ENCODE measurements around the gene MAST3. TPM values are rescaled to one million over a fixed set of nuclear protein-coding genes. Genes with fewer than 3 reads are reported as not detected.
"Not testable (repeated sequence)": the region's sequence is repeated elsewhere in the genome, so short reads cannot be mapped to it uniquely, and the experiment has no call there.

MAST3 gene
- total RNA-seq, 1 donor from 2014 or later: 16.6 TPM

DNA sequence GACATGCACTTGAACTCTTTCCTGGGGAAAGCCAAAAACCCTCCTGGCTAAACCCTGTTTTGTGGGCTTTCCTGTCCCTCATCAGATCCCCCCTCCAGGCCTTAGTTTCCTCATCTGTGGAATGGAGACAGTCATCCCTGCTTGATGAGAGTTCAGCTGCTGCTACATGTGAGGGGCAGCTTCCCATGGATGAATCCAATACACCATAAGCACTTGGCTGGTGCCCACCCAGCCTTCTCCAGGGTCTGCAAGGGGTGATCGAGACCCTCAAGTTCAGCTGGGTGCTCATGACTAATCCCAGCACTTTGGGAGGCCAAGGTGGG lies 32.4 kb upstream of the MAST3 start:
- H3K27ac Mint-ChIP-seq: no peak overlapping the region
- no peaks in the 10 kb centered on the region for H3K9me3 Mint-ChIP-seq
- no peak overlapping the region for H3K4me3 Mint-ChIP-seq (ENCODE audit: low read depth)
- no peaks in the 10 kb centered on the region for H3K27me3 Mint-ChIP-seq (ENCODE audit: low read depth)
- no peak for DNase-seq (ENCODE audit: low spot score)
- H3K36me3 Mint-ChIP-seq (ENCODE audit: low read depth): peaks cover 29% of the 10 kb centered on the region
- intact Hi-C loops (cut with micrococcal nuclease): no loop called here
- no peaks in the 10 kb centered on the region for H3K4me1 Mint-ChIP-seq (ENCODE audit: low read depth)

DNA sequence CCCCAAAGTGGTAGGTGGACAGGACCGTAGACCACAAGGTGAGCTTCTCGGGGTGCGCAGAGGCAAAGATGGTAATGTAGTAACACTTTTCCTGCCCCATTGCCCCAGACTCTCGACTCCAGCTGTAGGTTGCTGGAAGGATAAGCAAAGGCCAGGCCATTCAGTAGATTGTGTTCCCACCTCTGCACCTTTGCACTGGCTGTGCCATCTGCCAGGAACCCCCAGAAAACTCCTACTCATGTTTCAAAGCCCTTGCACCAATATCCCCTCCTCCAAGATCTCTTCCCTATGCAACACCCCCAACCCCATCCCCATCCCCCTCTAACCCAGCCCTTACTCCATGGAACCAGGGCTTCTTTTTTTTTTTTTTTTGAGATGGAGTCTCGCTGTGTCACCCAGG lies 29.2 kb upstream of the MAST3 start:
- H3K27ac Mint-ChIP-seq: no peak overlapping the region
- no peaks in the 10 kb centered on the region for H3K27me3 Mint-ChIP-seq (ENCODE audit: low read depth)
- peaks cover 33% of the 10 kb centered on the region for H3K36me3 Mint-ChIP-seq (ENCODE audit: low read depth)
- no peaks in the 10 kb centered on the region for H3K9me3 Mint-ChIP-seq
- no peak overlapping the region for H3K4me3 Mint-ChIP-seq (ENCODE audit: low read depth)
- no peak for DNase-seq (ENCODE audit: low spot score)
- peaks cover 5% of the 10 kb centered on the region for H3K4me1 Mint-ChIP-seq (ENCODE audit: low read depth)
- intact Hi-C loops (cut with micrococcal nuclease): no loop called here

DNA sequence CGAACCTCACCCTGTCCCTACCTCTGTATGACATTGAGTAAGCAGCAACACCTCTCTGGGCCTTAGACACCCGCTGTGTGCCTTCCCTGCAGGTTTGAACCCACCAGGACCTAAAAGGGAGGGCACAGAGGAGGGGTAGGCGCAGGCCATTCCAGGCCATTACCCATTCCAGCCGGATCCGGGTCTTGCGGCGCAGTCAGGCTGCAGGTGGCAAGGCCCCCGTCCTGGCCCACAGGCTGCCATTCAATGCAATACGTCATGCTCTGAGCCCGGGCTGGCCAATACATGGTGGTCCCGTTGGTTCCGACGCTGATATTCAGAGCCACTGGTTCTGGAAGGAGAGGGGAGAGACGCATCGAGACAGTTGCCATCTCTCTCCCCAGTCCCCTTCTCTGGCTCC lies 28.2 kb upstream of the MAST3 start:
- Mint-ChIP-seq H3K36me3 (ENCODE audit: low read depth) (peaks cover 41% of the 10 kb centered on the region), H3K9me3 (no peaks in the 10 kb centered on the region), H3K27ac (no peak overlapping the region)

DNA sequence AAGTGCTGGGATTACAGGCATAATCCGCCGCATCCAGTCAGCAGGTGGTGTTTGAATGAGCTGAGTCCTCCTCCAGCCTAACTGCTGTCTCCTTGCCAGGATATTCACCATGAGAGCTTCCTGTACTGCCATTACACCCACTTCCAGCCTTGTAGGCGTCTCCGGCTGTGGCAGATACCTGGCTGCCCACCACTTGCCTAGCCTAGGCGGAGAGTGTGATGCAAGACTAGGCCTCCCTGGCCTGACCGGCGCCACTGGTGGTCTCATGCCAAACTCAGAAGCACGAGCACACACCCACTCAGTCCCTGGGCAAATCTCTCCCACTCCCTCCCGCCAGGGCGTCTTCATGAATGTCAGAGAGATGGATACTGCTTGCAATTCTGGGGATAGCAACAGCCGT lies 27.4 kb upstream of the MAST3 start:
- Mint-ChIP-seq H3K27ac (no peak overlapping the region), H3K27me3 (ENCODE audit: low read depth) (no peaks in the 10 kb centered on the region), H3K36me3 (ENCODE audit: low read depth) (peaks cover 37% of the 10 kb centered on the region), H3K4me3 (ENCODE audit: low read depth) (no peak overlapping the region), H3K9me3 (no peaks in the 10 kb centered on the region), H3K4me1 (ENCODE audit: low read depth) (peaks cover 8% of the 10 kb centered on the region)
- DNase-seq (ENCODE audit: low spot score): no peak
- intact Hi-C loops (cut with micrococcal nuclease): no loop called here

More for the DNA sequence above, 28.2 kb upstream of the MAST3 start:
- Mint-ChIP-seq H3K4me3 (ENCODE audit: low read depth) (no peak overlapping the region), H3K27me3 (ENCODE audit: low read depth) (no peaks in the 10 kb centered on the region), H3K4me1 (ENCODE audit: low read depth) (peaks cover 8% of the 10 kb centered on the region)
- DNase-seq (ENCODE audit: low spot score): no peak
- intact Hi-C loops (cut with micrococcal nuclease): no loop called here

DNA sequence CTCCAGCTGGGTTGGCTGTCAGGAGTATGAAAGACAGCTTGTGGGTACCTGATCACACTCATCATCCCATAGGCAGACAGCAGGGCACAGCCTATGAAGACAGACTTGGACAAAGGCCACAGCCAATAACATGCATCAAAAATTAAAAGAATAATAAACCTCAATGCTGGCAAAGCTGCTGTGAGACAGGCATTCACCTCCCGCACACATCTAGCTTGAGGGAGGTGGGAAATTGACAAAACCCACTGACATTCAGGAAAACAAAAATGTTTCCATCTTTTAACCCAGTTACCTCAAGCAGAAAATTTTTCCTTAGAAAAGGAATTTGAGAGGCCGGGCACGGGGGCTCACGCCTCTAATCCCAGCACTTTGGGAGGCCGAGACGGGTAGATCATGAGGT lies 25.2 kb upstream of the MAST3 start:
- Mint-ChIP-seq H3K4me1 (ENCODE audit: low read depth) (peaks cover 8% of the 10 kb centered on the region), H3K36me3 (ENCODE audit: low read depth) (peaks cover 46% of the 10 kb centered on the region), H3K27ac (no peak overlapping the region), H3K9me3 (no peaks in the 10 kb centered on the region), H3K27me3 (ENCODE audit: low read depth) (no peaks in the 10 kb centered on the region), H3K4me3 (ENCODE audit: low read depth) (no peak overlapping the region)
- intact Hi-C loops (cut with micrococcal nuclease): no loop called here
- no peak for DNase-seq (ENCODE audit: low spot score)

DNA sequence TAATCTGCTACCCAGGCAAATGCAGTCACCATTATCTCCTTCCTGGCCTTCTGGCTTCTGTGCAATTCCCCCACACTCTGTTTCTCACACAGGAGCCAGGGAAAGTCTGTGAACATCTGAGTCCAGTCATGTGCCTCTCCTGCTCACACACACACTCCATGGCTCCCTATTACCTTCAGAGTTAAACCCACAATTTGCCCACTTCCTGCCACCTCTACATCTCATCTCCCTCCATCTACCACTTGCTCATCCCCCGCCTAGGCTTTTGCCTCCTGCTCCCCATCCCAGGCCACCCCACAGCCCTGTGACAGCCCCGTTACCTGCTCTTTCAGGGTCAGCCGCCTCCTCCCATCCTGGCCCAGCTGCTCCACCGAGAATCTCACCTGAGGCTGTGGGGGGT lies 24.4 kb upstream of the MAST3 start:
- Mint-ChIP-seq H3K9me3 (no peaks in the 10 kb centered on the region), H3K36me3 (ENCODE audit: low read depth) (peaks cover 53% of the 10 kb centered on the region), H3K4me3 (ENCODE audit: low read depth) (no peak overlapping the region), H3K27ac (peak overlapping the region; percentile 40), H3K27me3 (ENCODE audit: low read depth) (no peaks in the 10 kb centered on the region), H3K4me1 (ENCODE audit: low read depth) (peaks cover 8% of the 10 kb centered on the region)
- no peak for DNase-seq (ENCODE audit: low spot score)
- intact Hi-C loops (cut with micrococcal nuclease): no loop called here

DNA sequence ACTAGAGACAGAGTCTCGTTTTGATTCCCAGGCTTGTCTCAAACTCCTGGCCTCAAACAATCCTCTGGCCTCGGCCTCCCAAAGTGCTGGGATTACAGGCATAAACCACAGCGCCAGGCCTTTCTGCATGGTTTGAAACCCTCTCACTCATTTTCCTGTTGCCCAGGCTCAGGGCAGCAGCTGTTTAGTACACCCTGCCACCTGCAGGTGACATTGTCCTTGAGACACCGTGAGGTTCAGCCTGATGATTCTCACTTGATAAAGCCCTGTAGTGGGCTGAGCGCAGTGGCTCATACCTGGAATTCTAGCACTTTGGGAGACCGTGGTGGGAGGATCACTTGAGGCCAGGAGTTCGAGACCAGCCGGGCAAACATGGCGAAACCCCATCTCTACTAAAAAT lies 23.4 kb upstream of the MAST3 start:
- no peak overlapping the region for H3K4me3 Mint-ChIP-seq (ENCODE audit: low read depth)
- peaks cover 54% of the 10 kb centered on the region for H3K36me3 Mint-ChIP-seq (ENCODE audit: low read depth)
- H3K4me1 Mint-ChIP-seq (ENCODE audit: low read depth): peaks cover 8% of the 10 kb centered on the region
- H3K9me3 Mint-ChIP-seq: no peaks in the 10 kb centered on the region
- intact Hi-C loops (cut with micrococcal nuclease): no loop called here
- DNase-seq (ENCODE audit: low spot score): no peak
- no peaks in the 10 kb centered on the region for H3K27me3 Mint-ChIP-seq (ENCODE audit: low read depth)
- no peak overlapping the region for H3K27ac Mint-ChIP-seq

DNA sequence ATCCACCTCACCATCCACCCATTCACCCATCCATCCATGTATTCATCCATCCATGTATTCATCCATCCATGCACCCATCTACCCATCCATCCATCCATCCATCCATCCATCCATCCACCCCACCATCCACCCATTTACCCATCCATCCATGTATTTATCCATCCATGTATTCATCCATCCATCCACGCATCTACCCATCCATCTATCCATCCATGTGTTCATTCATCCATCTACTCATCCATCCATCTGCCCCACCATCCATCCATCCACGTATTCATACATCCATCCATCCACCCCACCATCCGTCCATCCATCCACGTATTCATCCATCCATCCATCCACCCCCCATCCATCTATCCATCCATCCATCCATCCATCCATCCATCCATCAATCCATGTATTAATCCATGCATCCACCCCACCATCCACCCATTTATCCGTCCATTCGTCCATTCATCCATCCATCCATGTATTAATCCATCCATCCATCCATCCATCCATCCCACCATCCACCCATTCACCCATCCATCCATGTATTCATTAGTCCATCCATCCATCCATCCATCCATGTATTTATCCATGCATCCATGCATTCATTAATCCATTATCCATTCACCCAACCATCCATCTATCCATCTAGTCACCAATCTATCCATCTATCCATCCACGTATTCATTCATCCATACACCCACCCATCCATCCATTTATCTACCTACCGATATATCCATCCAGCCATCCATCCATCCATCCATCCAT lies 13.5 kb upstream of the MAST3 start:
- Mint-ChIP-seq H3K4me3 (ENCODE audit: low read depth) (peak overlapping the region; percentile 20), H3K27ac (no peak overlapping the region), H3K27me3 (ENCODE audit: low read depth) (no peaks in the 10 kb centered on the region), H3K36me3 (ENCODE audit: low read depth) (peaks cover 44% of the 10 kb centered on the region), H3K9me3 (peaks cover 5% of the 10 kb centered on the region), H3K4me1 (ENCODE audit: low read depth) (peaks cover 40% of the 10 kb centered on the region)
- intact Hi-C loops (cut with micrococcal nuclease): no loop called here
- DNase-seq (ENCODE audit: low spot score): no peak

DNA sequence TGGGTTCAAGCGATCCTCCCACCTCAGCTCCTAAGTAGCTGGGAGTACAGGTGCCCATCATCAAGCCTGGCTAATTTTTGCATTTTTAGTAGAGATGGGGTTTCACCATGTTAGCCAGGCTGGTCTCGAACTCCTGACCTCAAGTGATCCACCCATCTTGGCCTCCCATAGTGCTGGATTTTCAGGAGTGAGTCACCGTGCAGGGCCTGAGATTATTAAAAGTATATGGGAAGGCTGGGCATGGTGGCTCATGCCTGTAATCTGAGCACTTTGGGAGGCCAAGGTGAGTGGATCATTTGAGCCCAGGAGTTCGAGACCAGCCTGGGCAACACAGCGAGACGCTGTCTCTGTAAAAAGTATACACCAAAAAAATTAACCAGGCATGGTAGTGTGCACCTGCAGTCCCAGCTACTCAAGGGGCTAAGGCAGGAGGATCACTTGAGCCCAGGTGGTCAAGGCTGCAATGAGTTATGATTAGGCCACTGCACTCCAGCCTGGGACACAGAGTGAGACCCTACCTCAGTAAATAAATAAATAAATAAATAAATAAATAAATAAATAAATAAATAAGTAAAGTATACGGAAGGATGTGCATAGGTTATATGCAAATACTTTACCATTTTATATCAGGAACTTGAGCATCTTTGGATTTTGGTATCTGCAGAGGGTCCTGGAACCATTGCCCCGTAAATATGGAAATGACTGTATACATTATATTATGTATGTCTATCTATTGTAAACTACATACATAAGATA lies 11.7 kb upstream of the MAST3 start:
- Mint-ChIP-seq H3K4me1 (ENCODE audit: low read depth) (peaks cover 57% of the 10 kb centered on the region), H3K27me3 (ENCODE audit: low read depth) (no peaks in the 10 kb centered on the region), H3K4me3 (ENCODE audit: low read depth) (peak overlapping the region; percentile 97), H3K36me3 (ENCODE audit: low read depth) (peaks cover 30% of the 10 kb centered on the region), H3K27ac (peak overlapping the region; percentile 97), H3K9me3 (peaks cover 5% of the 10 kb centered on the region)
- intact Hi-C loops (cut with micrococcal nuclease): loop anchor here (2.0 kb wide), 1 partner anchor 41 kb away; no protein-coding TSS in a partner anchor
- DNase-seq (ENCODE audit: low spot score): no peak

DNA sequence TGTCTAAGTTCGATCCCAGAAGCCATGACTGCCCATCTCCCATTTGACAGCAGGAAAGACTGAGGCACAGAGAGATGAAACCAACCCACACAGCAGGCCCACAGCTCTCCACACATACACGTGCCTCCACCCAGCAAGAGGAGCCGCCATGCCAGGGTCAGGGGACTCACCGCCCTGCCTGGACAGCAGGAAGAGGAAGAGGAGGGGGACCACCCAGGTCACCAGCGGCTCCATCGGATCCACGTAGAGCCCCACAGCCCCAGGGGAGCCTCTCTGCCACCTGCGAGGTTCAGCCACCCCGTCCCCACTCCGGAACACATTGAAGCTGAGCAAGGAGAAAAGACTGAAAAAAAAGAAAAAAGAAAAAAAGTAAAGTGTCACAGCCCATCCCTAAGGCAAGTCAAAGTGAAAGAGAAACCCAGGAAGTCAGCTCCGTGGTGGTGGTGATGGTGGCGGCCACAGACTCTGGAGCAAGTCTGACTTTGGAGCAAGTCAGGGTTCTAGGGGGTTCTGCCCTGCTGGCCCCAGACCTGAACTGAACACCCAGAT lies 10.9 kb upstream of the MAST3 start, which contains the start of gene IL12RB1:
TSS of gene IL12RB1 (minus strand) at position 345 of the 549 bp plus-strand sequence. CDS start at position 234, 111 bp downstream.
- Mint-ChIP-seq H3K27me3 (ENCODE audit: low read depth) (no peaks in the 10 kb centered on the region), H3K9me3 (peaks cover 5% of the 10 kb centered on the region), H3K27ac (peak within 1 kb of the TSS; percentile 97), H3K4me1 (ENCODE audit: low read depth) (peaks cover 63% of the 10 kb centered on the region), H3K4me3 (ENCODE audit: low read depth) (peak within 1 kb of the TSS; percentile 97), H3K36me3 (ENCODE audit: low read depth) (peaks cover 31% of the 10 kb centered on the region)
- DNase-seq (ENCODE audit: low spot score): peak; percentile 76
- intact Hi-C loops (cut with micrococcal nuclease): loop anchor here (2.0 kb wide), 1 partner anchor 42 kb away; no protein-coding TSS in a partner anchor

DNA sequence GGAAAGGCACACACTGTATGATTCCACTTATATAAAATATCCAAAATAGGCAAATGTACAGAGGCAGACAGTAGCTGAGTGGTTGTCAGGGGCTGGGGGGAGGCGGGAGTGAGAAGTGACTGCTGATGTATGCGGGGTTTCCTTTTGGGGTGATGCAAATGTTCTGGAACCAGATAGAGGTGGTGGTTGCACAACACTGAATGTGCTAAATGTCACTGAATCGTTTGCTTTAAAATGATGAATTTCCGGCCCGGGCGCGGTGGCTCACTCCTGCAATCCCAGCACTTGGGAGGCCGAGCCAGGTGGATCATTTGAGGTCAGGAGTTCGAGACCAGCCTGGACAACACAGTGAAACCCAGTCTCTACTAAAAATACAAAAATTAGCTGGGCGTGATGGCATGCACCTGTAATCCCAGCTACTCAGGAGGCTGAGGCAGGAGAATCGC lies 8.5 kb upstream of the MAST3 start:
- peak; percentile 35 for DNase-seq (ENCODE audit: low spot score)
- Mint-ChIP-seq H3K4me3 (ENCODE audit: low read depth) (peak overlapping the region; percentile 15), H3K36me3 (ENCODE audit: low read depth) (peaks cover 11% of the 10 kb centered on the region), H3K27ac (peak overlapping the region; percentile 97), H3K4me1 (ENCODE audit: low read depth) (peaks cover 64% of the 10 kb centered on the region)
- H3K27me3 Mint-ChIP-seq (ENCODE audit: low read depth); H3K9me3 Mint-ChIP-seq; intact Hi-C loops (cut with micrococcal nuclease): not testable (repeated sequence)

DNA sequence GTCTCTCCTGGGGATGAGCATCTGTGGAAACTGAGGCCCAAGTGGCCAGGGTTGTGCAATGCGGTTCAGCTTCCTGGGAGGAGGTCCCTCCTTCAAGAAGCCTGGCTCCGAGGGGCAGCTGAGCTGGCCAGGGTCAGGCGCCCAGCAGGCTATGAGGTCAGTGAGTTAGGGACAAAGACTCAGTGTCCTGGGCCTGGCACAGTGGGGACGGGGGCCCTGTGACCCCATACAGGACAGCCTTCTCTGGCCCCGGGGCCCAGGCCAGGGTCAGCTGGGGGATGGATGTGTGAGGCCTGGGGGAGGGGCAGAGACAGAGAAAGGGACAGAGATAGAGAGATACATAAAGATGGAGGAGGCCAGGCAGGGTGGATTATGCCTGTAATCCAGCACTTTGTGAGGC lies 7.9 kb upstream of the MAST3 start:
- intact Hi-C loops (cut with micrococcal nuclease): loop anchor here (10.0 kb wide), 1 partner anchor 205 kb away; no protein-coding TSS in a partner anchor
- Mint-ChIP-seq H3K4me1 (ENCODE audit: low read depth) (peaks cover 58% of the 10 kb centered on the region), H3K27ac (peak overlapping the region; percentile 97), H3K27me3 (ENCODE audit: low read depth) (no peaks in the 10 kb centered on the region), H3K36me3 (ENCODE audit: low read depth) (peaks cover 5% of the 10 kb centered on the region), H3K9me3 (no peaks in the 10 kb centered on the region), H3K4me3 (ENCODE audit: low read depth) (no peak overlapping the region)
- DNase-seq (ENCODE audit: low spot score): no peak
